GM21717 (cell line): Measurements from ENCODE around the gene ELAVL2.

Source experiments
- ATAC-seq: cut with Tn5 transposase; IDR thresholded peaks from one replicate; pipeline ENCODE4 v1.9.1; 2021; ENCODE audit warnings: mild to moderate bottlenecking, moderate library complexity; ENCODE audit not compliant: unreplicated experiment

Gene ELAVL2

DNA sequence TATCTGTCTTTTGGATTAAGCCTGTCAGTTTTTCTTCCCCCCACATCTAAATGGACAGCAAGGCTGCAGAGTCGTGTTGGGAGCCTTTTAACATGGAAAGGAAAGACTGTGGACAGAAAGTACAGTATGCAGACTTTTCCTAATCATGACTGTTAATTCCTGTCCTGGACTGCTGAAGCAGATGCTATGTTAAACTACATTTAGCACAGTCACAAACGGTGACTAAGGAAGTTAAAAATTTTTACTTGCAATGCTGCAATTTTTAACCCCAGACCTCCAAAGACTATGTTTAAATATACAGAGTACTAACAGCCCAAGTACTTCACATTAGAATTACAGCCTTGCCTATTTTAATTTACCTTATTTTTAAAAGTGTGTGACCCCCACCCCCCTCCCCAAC lies 51.8 kb downstream of the ELAVL2 start:
- ATAC-seq = no peak

DNA sequence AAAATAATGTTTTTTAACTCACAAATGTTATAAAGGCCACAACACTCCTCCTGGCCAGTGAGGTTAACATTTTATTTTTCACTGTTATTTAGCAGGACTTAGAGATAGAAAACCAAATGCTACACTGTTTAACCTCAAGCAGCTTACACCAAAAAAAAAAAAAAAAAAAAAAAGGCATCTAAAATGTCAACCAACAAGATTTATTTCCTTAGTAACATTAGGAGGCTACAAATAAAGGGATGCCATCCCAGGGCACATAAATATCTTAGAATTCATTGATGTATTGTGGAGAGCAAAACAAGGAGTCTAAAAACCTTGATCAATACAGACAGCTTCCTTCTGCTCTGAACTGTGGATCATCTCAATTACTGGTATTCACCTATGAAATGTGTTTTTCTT lies 53.7 kb downstream of the ELAVL2 start:
- ATAC-seq = no peak

DNA sequence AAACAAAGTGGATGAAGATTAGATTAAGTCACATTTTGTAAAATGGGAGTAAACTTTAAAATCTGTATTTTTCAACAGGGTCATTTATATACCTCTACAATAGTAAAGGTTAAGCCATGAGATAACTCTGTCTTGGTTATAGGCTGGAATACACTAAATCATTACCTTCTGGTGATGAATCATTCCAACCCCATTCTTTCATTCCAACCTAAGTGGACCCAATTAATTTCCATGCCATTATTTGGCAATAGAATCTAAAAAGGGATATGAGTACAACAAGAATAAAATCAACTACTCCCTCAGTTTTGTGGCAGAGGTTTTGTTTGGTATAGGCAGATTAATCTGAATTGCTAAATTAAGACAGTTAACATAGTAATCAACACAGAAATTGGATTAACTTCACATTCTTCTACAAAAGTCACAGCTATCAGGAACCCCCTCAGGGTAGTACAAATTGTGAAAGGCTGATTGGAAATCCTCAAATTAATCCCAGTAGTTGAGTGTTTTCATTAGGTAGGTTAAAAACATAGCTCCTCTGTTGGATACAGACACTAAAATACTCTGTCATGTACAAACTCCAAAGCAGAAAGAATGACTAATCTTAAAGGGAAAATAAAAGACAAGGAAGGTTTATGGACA lies 54.2 kb downstream of the ELAVL2 start:
- ATAC-seq = no peak

DNA sequence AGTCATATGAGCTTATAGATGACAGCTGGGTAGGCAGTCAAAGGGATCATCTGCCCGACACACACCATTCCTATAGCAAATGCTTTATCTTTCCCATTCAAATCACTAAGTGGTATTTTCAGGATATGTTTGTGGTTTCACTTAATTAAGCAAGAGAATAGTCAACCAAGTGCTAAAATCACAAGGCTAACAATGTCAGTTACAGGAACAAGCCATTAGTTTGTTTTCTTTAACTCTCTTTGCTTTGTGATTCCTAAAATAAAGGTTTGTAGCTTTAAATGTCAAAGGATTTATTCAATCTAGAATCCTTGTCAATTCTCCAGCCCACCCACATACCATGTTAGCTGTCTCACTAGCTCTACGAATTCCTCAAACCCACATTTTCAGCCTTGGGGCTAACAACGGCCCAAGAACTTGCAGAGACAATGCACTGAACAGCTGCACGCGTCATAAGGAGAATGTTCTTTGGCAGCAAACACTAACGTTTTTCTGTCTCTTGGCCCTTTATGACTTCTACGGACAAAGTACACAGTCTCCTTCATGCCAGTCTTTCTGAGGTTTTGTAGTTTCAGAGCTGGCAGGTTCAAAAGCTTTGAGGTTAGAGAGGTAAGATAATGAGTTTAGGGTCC lies 56.6 kb downstream of the ELAVL2 start:
- ATAC-seq = no peak

DNA sequence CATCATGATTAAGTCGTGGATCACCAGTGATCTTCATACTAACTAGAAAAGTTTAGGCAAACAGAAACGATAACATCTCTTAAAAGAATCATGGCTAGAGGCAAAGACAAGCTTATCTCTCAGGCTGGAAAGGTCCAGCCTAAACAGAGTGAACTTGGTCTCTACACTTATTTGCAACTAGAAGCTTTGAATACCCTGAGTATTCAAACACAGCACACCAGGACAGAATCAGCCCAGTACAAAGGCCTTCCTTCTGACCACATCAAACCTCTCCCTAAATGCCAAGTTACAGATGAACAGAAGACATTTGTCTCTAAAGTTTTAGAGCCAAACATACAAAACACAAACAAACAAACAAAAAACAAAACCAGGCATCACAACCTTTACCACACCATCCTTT lies 57.2 kb downstream of the ELAVL2 start:
- no peak for ATAC-seq

DNA sequence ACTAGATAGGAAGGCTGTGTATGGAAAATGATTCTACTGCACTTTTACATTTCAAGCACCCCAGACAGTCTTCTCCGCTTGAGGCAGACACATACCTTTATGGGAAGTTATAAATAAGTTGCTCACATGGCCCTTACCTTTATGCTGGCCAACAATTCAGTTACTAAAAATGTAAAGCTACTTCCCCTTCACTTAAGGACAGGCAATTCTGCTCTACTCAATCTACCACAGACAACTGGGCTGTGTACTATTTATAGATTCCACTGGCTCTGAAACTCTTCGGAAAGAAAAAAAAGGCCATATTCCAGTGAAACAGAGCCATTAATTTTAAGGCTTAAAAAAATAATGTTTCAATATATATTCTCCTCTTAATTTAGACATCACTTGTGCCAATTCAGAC lies 59.4 kb downstream of the ELAVL2 start:
- no peak for ATAC-seq

DNA sequence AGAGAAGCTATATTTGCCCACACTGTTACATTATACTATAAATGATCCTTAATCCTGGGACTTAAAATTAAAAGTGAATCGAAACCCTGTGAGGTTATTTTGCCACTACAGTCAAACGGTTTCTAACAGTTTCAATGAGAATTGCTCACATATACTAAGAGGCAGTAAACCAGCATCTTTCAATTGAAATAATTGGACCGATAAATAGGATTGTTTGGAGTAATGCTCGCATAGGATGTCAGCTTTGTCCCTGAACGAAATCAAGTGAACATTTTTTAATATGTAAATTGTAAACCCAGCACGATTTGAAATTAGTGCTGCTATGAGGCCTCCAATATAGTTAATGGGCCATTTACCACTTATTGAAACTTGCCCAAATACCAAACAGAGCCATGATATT lies 60.5 kb downstream of the ELAVL2 start:
- ATAC-seq = no peak

DNA sequence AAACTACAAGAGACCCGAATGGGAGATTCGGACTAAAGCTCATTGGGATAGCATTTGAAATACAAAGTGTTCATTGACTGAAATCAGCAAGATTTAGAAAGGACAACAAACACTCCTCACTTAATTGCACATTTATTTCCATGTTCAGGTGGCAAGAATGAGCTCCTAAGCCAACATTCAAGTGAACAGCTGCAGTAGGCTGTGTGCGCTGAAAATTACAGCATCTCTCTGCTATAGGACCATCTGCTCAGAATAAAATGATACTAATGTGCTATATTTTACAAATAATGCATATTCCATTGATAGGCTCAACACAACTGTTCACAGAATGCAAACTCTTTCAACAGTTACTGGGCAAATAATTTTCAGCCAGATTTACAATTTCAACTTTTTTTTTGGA lies 61.8 kb downstream of the ELAVL2 start:
- ATAC-seq = no peak

DNA sequence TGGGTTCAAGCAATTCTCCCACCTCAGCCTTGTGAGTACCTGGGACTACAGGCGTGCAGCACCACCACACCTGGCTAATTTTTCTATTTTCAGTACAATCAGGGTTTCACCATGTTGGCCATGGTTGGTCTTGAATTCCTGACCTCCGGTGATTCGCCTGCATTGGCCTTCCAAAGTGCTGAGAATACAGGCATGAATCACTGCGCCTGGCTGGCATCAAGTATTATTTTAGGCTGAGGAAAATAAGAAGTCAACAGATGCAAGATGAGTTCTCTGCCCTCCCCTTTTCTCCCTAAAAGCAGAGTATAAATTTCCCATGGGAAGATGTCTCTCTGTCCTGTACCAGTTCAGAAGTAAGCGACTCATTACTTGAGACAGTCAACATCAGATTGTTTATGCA lies 71.5 kb downstream of the ELAVL2 start:
- no peak for ATAC-seq

DNA sequence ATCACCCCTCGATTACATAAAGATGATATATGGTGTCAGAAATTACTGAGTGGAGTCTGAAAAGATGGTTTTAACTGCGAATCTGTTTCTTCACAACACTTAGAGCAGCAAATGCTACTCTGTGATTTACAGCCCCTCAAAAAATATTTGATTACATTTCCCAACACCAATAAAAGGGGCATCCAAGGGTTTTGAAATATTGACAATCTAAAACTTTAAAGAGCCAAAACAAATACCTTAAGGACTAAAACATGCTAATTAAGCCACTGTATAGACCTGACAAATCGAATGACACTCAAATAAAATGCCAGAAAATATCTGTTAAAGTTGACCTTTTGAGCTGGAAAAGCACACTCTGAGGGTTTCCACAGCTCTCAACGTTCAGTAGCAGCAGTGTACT lies 73.2 kb downstream of the ELAVL2 start:
- no peak for ATAC-seq

DNA sequence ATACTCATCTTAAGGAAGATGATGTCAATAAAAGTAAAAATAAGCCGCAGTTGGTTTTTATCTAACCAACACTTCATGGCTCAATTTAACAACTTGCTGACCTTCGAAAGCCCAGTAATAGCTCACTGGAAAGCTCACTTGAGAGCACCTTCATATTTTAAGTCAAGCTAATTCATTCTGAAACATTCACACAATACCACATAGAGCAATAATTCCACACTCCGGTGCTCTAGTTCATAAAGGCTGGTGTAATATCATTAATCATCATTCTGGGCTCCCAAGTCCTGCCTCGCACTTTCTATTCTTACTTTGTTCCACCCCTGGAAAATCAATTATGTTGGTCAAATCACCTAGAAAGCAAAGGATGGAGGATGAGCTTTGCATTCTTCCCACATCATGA lies 74.4 kb downstream of the ELAVL2 start:
- ATAC-seq = no peak

DNA sequence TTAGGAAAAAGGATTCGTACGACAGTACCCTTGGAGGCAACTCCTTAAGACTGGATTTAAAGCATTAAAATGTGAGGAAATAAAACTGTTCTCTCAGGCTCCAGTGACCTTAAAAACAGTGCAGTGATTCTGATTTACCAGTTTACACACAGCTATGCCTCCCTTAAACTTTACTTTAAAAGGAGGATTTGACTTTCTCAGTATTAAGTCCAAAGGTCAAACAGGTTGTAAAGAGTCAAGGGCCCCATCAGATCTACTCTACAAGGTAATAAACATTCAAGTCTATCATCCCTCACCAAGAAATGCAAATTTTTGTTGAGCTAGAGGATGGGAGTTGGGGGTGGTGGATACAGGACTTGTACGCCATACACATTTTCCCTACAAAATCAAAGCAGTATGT lies 75.2 kb downstream of the ELAVL2 start:
- no peak for ATAC-seq

DNA sequence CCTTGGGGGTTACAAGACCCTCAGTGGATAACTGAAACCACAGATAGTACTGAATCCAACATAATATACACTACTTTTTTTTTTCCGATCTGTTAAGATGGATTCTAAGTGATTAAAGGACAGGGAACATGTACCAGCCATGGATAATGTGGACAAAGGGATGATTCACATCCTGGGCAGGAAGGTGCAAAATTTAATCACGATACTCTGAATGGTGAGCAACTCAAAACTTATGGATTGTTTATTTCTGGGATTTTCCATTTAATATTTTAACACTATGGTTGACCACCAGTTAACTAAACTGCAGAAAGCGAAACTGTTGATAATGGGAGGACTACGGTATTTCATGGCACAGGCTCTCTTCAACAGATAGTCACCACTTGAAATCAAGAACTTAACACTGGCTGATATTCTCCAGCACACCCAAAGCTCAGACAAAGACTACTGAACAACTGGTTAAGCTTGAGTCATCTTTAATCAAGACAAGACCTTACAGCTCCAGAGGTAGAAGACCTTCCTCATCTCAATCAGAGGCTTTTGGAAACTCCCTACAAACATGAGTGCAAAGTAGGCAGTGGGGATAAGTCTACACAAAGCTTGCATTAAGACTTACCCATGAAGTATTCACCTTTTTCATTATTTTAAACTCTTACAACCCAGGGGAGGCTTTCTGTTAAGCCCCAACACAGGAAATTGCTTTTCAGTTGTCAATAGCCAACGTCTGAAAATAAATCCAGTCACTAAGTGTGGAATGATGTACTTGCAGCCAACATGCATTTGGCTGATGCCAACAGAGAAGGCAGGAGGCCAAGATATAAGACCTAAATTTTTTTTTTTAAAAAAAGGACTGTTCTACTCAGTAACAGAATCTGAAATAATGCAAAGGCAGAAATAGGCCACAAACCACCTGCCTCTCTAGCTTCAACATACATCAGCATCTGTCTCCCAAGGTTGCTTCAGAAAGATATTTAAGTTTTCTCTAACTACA lies 78.7 kb downstream of the ELAVL2 start:
- ATAC-seq = no peak

DNA sequence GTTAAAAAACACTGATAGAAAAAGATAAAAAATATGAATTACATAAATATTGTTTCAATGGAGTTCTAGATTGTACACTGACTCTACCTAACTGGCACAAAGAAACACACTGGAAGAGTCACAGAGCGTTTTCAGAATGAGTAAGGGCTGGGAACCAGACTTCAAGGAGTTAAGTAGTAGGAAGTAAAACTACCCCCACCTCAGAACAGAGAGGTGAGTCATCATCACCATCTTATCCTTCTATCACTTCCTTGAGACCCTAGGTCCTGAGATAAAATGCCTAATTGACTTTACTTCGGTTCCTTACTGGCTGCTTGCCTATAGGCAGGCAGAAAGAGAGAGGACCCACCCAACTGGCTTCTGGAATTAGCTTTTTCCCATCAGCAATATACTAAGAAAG lies 79.7 kb downstream of the ELAVL2 start:
- ATAC-seq = no peak

DNA sequence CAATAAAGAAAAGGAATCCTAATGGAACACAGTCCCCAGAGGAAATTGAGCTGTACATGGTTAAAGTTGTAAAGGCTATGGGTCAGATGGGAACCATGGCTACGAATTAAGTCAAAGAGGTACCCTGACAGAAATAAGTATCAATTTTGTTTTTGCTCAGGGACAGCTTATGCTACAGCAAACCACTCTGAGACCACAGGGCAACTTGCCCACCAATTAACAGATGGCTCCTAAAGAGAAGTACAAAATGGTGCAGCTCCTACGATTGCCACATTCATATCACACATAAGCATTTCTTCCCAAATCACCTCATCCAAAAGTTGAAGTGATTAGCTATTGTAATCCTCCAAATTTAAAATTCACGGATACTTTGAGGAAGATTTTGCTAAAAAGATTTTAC lies 83.0 kb downstream of the ELAVL2 start:
- ATAC-seq = no peak

DNA sequence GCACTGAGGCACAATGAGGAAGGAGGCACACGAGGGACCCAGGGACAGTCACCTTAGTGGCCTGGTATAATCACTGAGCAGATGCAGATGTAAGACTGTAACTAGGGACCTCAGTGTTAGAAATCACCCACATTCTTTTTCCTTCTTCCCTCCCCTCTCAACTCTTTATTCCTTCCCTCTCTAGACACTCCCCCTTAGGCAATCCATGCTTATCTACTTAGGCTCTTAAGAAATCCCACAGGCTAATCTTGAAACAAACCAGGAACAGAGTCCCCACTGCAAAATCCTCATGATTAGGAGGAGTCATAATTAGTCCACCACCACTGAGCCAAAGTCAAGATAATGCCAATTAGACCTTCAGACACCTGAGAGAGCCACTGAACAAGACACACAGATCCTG lies 84.7 kb downstream of the ELAVL2 start:
- ATAC-seq = no peak

DNA sequence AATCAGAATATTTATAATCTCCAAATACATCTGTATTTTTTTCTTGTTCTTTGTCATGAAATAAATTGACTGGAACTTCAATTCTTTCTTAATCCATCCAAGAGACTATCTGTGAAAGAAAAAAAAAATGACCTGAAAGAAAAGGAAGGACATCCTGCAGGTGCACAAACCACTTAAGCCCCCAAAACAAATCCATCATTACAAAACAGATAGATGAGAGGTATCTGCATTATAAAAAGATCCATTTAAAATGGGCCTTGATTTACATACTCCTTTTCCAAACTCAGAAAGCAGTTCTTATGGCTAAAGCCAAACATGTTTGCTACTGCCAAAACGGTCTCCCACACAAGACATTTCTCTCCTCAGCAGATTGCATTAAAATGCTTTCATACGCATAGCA lies 85.5 kb downstream of the ELAVL2 start:
- no peak for ATAC-seq

DNA sequence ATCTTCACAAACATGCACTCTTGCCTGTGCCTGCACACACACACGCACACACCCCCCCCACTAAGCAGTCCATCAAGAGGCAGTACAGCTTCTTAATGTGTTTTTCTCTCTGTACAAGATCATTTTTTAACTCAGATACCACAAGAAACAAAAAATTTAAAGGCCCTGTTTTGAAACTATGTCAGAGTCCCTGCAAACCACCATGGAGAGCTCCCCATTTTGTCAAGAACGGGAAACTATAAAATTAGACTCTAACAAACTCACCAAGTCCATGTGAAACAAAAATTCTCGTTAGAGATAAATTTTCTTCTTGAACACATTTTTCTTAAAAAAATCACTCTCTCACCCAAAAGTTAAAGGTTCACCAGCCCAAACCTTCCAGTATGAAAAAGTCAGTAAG lies 86.3 kb downstream of the ELAVL2 start:
- no peak for ATAC-seq

DNA sequence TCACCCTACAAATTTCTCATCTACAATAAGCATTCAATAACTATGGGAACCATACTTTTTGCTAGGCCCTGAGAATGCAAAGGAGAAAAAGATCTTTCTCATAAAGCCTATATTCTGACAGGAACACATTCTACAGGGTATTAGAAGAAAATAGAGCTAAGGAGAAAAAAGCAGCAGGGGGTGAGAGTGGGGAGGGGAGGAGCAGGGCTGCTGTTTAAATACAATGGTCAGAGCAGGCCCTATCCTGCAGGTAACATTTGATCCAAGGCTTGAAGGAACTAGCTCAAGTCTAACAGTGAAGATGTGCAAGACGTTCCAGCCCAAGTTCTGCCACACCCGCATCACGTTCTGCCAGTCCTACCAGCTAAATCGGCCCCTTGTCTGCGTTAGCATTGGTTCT lies 89.7 kb downstream of the ELAVL2 start:
- ATAC-seq = no peak

DNA sequence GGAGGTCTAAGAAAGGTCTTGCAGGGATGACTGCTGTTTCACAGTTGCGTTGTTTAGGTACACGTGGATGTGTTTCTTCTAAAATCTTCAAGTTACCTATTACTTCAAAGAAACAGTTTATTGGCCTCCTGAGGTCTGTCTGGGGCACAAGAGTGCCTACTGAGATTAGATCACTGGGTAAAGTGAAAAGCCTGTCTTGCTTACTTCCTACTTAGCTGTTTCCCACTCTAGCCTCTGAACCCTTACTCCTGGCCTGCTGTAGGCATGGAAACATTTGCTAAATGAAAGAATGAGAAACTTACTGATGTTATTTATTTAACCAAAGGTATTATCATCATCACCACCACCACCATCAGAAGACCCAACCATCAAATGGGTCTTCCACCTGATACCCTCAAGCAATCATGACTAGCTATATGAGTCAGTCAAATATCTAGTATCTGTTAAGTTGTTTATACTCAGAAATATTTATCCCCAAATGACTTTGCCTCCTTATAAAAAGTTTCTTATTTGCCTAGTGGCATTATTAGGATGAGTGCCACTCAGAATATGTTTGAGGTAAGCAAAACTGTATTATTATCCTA lies 92.5 kb downstream of the ELAVL2 start:
- no peak for ATAC-seq

DNA sequence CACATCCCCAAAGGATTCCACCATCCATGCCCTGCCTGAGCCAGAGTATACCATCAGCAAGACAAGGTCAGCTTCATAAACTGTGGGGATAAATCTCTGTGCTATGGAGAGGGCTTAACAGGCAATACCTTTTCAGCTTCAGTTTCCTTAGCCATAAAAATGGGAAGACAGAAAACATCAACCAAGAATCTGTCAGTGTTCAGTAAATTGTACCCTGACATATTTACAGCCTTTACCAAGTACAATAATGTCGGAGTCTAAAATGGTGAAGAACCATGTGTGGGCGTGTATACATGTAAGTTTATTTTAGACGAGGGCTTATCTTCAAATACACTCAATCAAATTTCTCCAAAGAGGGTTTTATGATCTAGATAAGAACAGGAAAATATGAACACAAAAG lies 94.7 kb downstream of the ELAVL2 start:
- no peak for ATAC-seq

DNA sequence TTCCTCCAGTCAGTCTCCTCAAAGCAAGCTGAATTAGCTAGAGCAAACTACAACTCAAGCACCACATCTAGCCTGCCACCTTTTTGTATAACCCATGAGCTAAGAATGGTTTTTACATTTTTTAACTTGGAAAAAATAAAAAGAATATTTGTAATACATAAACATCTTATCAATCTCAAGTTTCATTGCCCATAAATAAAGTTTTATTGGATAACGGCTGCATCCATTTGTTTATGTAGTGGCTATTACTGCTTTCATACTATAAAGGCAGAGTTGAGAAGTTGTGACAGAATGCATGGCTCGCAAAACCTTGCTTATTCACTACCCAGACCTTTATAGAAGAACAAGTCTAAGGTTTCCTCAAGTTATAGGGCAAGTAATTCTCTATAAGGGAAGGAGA lies 95.7 kb downstream of the ELAVL2 start:
- ATAC-seq = no peak
